ENCODE data around the gene CTIF. TPM values are rescaled to one million over a fixed set of nuclear protein-coding genes. Genes with fewer than 3 reads are reported as not detected.
A peak's percentile ranks its signal among the peaks of the same experiment; 100 is the strongest.

The CTIF gene
- total RNA-seq, 1 experiment from 2014 or later, result 26.5 TPM

DNA sequence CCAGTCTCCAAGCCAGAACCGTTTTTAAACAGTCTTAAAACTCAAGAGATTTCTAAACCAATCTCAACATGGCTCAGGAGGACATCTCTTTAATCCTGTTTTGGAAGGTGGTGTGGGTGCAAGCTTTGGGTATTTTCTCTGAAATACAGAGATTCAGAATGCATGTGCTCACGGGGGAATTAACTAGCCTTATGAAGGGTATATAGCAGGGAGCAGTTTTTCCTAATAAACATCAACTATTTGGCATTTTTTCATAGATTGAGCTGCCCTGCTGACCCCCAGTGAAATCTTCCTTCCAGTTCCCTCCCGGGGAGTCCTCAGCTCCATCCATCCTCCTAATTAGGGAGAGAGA, 289.3 kb downstream of the CTIF start:
- no TSS peak for BruUV-seq (replicated peaks)
- TF ChIP-seq TCF7L2 (IDR thresholded peaks at IDR 0.05; ENCODE audit: low read depth, low read length) (no peak), POLR2AphosphoS5 (IDR thresholded peaks at IDR 0.05; ENCODE audit: low read depth, low read length) (no peak), SIN3A (IDR thresholded peaks at IDR 0.05; ENCODE audit: borderline replicate concordance, insufficient read depth, low read depth, low read length) (no peak)
- TF ChIP-seq, protein P1, sequence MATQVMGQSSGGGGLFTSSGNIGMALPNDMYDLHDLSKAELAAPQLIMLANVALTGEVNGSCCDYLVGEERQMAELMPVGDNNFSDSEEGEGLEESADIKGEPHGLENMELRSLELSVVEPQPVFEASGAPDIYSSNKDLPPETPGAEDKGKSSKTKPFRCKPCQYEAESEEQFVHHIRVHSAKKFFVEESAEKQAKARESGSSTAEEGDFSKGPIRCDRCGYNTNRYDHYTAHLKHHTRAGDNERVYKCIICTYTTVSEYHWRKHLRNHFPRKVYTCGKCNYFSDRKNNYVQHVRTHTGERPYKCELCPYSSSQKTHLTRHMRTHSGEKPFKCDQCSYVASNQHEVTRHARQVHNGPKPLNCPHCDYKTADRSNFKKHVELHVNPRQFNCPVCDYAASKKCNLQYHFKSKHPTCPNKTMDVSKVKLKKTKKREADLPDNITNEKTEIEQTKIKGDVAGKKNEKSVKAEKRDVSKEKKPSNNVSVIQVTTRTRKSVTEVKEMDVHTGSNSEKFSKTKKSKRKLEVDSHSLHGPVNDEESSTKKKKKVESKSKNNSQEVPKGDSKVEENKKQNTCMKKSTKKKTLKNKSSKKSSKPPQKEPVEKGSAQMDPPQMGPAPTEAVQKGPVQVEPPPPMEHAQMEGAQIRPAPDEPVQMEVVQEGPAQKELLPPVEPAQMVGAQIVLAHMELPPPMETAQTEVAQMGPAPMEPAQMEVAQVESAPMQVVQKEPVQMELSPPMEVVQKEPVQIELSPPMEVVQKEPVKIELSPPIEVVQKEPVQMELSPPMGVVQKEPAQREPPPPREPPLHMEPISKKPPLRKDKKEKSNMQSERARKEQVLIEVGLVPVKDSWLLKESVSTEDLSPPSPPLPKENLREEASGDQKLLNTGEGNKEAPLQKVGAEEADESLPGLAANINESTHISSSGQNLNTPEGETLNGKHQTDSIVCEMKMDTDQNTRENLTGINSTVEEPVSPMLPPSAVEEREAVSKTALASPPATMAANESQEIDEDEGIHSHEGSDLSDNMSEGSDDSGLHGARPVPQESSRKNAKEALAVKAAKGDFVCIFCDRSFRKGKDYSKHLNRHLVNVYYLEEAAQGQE (IDR thresholded peaks at IDR 0.05; ENCODE audit: insufficient read depth in 1 of 2, low read depth in 2 of 2, low read length in 1 of 2), result no peak
- TF ChIP-seq, protein P2, sequence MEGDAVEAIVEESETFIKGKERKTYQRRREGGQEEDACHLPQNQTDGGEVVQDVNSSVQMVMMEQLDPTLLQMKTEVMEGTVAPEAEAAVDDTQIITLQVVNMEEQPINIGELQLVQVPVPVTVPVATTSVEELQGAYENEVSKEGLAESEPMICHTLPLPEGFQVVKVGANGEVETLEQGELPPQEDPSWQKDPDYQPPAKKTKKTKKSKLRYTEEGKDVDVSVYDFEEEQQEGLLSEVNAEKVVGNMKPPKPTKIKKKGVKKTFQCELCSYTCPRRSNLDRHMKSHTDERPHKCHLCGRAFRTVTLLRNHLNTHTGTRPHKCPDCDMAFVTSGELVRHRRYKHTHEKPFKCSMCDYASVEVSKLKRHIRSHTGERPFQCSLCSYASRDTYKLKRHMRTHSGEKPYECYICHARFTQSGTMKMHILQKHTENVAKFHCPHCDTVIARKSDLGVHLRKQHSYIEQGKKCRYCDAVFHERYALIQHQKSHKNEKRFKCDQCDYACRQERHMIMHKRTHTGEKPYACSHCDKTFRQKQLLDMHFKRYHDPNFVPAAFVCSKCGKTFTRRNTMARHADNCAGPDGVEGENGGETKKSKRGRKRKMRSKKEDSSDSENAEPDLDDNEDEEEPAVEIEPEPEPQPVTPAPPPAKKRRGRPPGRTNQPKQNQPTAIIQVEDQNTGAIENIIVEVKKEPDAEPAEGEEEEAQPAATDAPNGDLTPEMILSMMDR (IDR thresholded peaks at IDR 0.05), result no peak
- ATAC-seq (no peak), DNase-seq (ENCODE audit: low read depth, low spot score) (no peak)
- in situ Hi-C loops (cut with HindIII; ENCODE audit: low pct_unique_long_range_greater_than_20kb, low sequenced_read_pairs), result no loop called here
- no peaks in the 10 kb centered on the region for H3K36me3 ChIP-seq (ENCODE audit: control insufficient read depth, insufficient read depth, low read length)
- CTCF ChIA-PET, result interaction anchor here (0.9 kb wide), 1 partner anchor 49 kb away, joined by 4 read pairs; no protein-coding TSS in a partner anchor
- POLR2A ChIA-PET, result no interaction called here
- H3K4me1 ChIP-seq (ENCODE audit: control insufficient read depth, insufficient read depth, low read length), result peaks cover 41% of the 10 kb centered on the region
- H3K4me3 ChIP-seq (ENCODE audit: low read depth in 2 of 2, low read length in 2 of 2), result no peak overlapping the region
- H3K9me3 ChIP-seq (ENCODE audit: control insufficient read depth, insufficient read depth, low read depth, low read length), result no peaks in the 10 kb centered on the region
- no peaks in the 10 kb centered on the region for H3K27me3 ChIP-seq (ENCODE audit: control insufficient read depth, insufficient read depth, low read length)
- intact Hi-C loops (cut with micrococcal nuclease; ENCODE audit: unreplicated experiment), result no loop called here
- peak overlapping the region; percentile 68 for H3K27ac ChIP-seq (ENCODE audit: low read length)

DNA sequence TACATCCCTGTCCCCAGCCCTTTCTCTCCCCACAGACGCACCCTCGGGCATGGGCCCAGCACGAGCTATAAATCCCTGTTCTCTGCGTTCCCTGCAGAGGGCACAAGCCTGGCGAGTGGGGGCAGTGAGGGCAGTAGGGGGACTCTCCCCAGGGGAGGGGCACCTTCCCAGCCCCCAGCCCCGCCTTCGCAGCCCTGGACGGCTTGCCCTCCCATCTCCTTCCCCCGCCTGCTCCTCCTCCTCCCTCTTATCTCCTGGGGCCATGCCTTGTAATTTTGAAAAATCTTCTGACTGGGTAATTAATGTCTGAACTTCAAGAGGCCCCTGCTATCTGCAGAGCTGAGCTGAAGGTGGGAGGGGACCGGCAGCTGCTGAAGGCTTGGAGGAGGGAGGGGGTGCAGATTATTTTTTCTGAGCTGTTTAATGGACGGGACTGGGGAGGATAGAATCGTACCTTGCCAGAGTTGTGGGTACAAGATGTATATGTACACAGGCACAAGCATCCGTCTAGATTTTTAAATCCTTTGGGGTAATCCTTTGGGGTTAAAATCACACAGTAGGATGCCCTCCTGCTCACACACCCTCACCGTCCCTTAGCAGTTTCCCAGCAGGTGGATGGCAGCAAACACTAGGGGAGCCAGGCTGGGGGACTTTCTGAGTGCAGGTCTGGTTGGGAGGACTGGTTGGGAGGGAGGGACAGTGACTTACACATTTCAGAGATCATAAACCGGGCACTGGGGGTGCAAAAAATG, 290.0 kb downstream of the CTIF start:
- DNase-seq (ENCODE audit: low read depth, low spot score) (no peak), ATAC-seq (no peak)
- in situ Hi-C loops (cut with HindIII; ENCODE audit: low pct_unique_long_range_greater_than_20kb, low sequenced_read_pairs), result no loop called here
- CTCF ChIA-PET, result interaction anchor here (0.9 kb wide), 1 partner anchor 50 kb away, joined by 4 read pairs; no protein-coding TSS in a partner anchor
- no TSS peak for BruUV-seq (replicated peaks)
- no peak overlapping the region for H3K4me3 ChIP-seq (ENCODE audit: low read depth in 2 of 2, low read length in 2 of 2)
- H3K27ac ChIP-seq (ENCODE audit: low read length), result peak overlapping the region; percentile 68
- H3K27me3 ChIP-seq (ENCODE audit: control insufficient read depth, insufficient read depth, low read length), result no peaks in the 10 kb centered on the region
- H3K4me1 ChIP-seq (ENCODE audit: control insufficient read depth, insufficient read depth, low read length), result peaks cover 46% of the 10 kb centered on the region
- no peaks in the 10 kb centered on the region for H3K36me3 ChIP-seq (ENCODE audit: control insufficient read depth, insufficient read depth, low read length)
- POLR2A ChIA-PET, result no interaction called here
- TF ChIP-seq, protein P2 (IDR thresholded peaks at IDR 0.05), result no peak
- TF ChIP-seq SIN3A (IDR thresholded peaks at IDR 0.05; ENCODE audit: borderline replicate concordance, insufficient read depth, low read depth, low read length) (no peak), POLR2AphosphoS5 (IDR thresholded peaks at IDR 0.05; ENCODE audit: low read depth, low read length) (no peak), TCF7L2 (IDR thresholded peaks at IDR 0.05; ENCODE audit: low read depth, low read length) (no peak)
- TF ChIP-seq, protein P1 (IDR thresholded peaks at IDR 0.05; ENCODE audit: insufficient read depth in 1 of 2, low read depth in 2 of 2, low read length in 1 of 2), result no peak
- no peaks in the 10 kb centered on the region for H3K9me3 ChIP-seq (ENCODE audit: control insufficient read depth, insufficient read depth, low read depth, low read length)
- intact Hi-C loops (cut with micrococcal nuclease; ENCODE audit: unreplicated experiment), result no loop called here
